ENCODE data around the gene RNASEH1.

Gene RNASEH1, protein sequence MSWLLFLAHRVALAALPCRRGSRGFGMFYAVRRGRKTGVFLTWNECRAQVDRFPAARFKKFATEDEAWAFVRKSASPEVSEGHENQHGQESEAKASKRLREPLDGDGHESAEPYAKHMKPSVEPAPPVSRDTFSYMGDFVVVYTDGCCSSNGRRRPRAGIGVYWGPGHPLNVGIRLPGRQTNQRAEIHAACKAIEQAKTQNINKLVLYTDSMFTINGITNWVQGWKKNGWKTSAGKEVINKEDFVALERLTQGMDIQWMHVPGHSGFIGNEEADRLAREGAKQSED

DNA sequence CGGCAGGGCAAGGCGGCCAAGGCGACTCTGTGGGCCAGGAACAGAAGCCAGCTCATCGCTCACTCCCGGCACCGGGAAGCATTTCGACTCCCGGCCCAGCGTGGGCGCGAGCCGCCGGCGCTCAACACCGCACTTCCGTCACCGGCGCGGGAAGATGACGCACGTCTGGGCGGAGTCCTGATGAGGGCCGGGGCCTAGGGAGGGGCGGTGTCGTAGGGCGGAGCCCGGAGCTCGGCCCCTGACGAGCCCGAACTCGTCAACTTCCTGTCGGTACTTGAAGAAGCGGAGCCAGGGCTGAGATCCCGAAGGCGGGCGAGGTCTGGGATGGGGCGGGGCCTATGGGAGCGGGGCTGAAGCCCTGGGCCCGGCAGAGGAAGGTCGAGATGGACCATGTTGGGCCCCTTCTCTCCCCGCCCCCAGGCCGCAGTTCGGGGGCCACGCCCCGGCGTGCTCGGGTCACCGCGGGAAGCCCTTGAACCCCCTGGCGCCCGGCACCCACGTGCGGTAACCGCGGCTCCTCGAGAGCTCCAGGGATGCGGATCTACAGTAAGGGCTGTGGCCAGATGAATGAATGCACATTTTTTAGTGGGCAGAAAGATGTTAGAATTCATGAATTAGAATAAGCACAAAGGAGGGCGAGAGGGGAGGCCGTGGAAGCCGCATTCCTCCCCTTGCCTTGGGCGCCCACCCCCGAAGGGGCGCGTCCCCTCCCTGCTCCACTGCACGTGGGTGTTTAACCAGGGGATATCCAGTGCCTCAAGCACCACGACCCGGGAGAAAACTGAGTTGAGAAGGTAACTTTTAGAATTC, at the start of gene RNASEH1:
TSS of gene RNASEH1 (minus strand) at position 129 of the 810 bp plus-strand sequence. CDS start at position 56, 73 bp downstream.
- peak; percentile 98 for DNase-seq

DNA sequence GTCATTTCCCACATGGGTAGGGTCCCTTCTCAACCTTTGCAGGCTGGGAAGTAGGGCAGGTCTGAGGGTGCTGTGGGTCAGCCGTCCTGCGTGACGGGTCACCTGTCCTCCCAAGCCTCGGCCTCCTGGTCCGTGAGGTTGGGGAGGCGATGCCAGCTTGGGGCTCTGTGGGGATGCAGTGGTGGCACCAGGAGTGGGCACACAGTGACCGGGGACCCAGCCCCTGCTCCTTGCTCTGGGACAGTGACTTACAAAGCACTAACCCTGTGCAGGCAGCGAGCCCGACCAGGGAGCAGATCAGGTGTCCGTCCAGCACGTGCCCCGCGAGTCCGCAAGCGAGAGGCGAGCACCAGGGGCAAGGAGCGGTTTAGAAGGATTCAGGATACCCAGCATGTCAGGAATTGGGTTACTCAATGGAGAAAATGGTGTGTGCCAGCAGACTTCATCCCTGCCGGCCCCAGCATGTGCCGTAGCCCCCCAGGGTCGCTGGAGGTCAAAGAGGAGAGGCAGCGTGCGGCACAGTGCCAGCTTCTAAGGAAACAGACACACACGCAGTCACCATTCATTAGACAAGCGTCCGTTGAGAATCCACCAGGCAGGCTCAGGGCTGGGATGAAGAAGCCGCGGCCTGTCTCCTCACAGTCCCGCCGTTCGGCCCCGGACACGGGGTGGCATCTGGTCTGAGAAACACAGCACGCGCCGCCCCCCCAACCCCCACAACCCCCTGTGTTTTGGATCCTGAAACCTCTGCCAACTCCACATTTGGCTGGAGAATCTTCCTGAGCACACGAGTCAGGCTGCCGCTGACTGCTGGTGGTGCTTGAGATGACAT, 48.5 kb upstream of the RNASEH1 start:
- no peak for DNase-seq

DNA sequence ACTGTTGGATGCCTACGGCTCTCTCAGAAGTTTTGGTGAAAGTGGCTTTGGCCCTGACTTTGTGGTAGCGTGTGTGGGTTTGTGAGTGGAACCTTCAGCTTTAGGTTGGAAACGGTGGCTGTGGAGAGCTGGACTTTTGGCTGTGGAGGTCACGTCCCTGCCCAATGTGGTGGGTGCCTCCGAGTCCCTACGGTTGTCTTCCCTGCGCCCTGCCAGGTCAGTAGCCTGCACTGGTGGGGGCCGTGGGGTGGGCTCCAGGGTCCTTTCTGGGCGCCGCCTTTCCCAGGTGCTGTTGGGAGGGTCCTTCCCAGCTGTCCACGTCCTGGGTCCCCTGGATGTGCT, 47.9 kb upstream of the RNASEH1 start:
- no peak for DNase-seq

- DNase-seq: peak; percentile 76
These were observed 47.1 kb upstream of the RNASEH1 start for GRCh38 chr2:3604991-3605961.

- no peak for DNase-seq
These were observed 46.2 kb upstream of the RNASEH1 start for GRCh38 chr2:3604207-3604877.

DNA sequence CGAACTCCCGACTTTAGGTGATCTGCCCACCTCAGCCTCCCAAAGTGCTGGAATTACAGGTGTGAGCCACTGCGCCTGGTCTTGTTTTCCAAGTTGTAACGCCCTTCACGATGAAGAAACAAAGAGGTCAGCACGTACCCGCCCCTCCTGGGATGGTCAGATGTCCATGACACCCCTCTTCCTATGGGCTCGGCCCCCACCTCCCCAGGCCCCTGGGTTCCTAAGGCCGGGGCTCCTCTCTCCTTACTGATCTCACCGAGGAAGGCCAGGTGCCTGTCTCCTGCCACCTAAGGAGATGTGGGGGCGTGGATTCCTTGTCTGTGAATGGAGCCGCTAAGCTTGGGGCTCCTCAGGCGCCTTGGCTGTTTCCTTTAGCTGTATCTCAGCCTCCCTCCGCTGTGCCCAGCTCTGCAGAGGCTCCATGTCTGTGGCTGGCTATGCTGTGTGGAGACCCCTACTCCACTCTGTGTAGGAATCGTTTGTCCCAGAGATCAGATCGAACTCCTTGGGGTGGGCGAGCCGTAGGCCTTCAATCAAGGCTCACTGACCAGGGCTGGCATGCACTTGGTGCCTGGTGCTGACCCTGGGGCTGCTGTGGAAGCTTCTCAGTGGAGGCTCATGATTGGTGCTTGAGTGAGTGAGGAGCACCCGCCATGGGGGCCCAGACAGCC, 45.5 kb upstream of the RNASEH1 start:
- DNase-seq: no peak

- DNase-seq: no peak
These were observed 44.6 kb upstream of the RNASEH1 start for GRCh38 chr2:3602553-3603339.

- no peak for DNase-seq
These were observed 43.6 kb upstream of the RNASEH1 start for GRCh38 chr2:3601561-3602271.

GRCh38 chr2:3600256-3600855, 42.2 kb upstream of the RNASEH1 start:
- no peak for DNase-seq

GRCh38 chr2:3598912-3599854, 41.0 kb upstream of the RNASEH1 start:
- DNase-seq: no peak

DNA sequence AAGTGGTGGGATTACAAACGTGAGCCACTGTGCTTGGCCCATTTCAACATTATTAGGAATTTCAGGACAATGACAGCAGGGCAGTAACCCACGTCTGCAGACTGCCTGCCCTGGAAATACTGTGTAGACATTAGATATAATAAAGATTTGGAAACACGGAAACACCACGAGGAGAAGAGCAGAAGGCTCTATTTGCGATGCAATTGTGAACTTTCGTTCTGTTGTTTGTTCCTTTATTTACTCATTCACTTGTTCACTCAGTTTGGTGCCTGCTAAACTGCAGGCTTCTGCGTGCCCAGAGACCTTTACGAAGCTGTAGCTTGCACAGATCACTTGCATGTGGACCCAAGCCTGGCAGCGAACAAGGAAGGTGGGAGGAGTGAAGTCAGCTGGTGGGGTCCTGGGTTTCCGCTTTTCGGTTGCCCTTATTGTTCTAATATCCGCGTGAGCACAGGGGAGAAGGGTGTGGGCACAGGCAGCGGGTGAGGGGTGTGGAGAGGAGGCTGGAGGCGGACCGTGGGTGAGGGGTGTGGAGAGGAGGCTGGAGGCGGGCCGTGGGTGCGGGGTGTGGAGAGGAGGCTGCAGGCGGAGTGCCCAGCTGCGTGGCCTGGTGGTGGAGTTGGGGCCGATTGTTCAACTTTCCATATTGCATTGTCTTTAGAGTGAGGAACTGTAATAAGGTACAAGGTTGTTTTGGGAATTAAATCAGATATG, 40.2 kb upstream of the RNASEH1 start:
- DNase-seq: no peak

DNA sequence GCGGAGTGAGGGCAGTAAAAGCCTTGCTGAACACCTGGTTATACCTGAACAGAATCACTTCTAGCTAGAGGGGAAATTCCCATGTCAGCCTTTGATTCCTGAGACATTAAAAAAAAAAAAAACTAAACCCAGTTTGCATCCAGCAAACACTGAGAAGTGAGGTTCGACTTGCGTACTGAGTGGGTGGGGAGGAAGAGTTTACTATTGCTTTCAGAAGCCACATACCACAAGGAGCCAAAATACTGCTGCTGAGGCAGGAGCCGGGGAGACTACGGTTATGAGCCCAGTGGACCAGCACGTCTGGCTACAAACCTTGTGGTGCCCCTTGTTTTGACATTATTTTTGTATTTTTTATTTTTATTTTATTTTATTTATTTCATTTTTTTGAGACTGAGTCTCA, 39.4 kb upstream of the RNASEH1 start:
- no peak for DNase-seq

DNA sequence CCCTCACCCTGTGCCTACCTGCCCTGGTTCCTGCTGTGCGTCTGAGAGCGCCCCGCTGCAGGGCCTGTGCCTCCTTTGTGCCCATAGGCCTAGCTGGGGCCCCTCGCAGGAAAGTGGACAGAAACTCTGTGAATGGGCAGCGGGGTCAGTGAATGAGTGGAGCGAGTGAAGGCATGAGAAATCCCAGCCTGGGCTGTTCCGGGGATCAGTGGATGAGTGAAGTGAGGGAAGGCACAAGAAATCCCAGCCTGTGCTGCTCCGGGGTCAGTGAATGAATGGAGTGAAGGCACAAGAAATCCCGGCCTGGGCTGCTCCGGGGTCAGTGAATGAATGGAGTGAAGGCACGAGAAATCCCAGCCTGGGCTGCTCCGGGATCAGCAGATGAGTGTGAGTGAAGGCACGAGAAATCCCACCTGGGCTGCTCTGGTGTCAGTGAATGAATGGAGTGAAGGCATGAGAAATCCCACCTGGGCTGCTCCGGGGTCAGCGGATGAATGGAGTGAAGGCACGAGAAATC, 38.8 kb upstream of the RNASEH1 start:
- DNase-seq: no peak

DNA sequence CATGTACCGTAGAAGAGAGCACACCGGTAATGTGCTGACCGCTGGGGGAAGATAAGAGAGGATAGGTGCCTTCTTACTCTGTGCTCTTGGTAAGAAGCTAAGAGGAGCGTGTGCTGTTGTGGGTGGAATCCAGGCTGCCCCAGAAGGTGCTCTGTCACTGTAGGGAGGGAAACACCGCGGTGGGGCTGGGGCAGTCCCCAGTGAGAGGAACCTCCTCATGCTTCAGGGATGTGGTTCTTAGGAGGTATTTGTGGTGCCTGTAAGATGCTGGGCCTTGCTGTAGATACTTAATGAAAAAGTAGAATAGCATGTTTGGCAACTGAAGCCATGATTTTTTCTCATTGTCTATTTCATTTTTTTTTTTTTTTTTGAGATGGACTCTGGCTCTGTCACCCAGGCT, 37.9 kb upstream of the RNASEH1 start:
- DNase-seq: no peak

- no peak for DNase-seq
These were observed 37.3 kb upstream of the RNASEH1 start for GRCh38 chr2:3595404-3595803.

DNA sequence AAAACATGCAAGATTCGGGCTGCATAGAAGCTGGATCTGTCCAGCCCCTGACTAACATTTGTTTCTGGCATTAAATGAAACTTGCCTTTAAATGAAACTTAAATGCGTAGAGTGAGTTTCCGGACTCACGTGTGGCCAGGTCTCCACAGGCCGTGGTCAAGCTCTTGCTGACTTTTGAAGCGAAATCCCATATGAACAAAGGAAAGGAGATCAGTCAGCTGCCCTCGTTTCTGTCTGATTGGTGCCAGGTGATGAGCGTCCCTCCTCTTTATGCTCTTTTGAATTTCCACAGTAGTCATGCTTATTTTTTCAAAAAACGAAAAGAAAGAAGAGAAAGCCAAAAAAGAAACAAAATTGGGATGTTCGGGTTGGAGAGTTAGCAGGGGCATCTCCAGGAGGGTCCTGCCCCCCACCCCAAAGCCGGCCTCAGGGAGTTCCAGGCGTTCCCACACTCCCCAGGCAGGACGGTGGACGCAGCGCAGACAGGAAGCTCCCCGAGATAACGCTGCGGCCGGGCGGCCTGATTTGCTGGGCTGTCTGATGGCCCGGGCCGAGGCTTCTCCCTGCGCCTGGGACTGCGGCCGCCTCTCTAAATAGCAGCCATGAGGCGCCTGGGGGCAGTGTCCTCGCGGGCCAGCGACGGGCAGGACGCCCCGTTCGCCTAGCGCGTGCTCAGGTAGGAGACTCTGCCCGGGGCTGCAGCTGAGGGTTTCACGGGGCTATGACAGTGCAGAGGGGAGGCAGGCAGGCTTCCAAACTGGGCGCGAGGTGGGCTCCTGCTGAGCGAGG, 36.6 kb upstream of the RNASEH1 start, which contains the start of gene COLEC11:
TSS of gene COLEC11 (plus strand) at position 620 of the 789 bp plus-strand sequence. CDS start 9,229 bp downstream, outside the sequence.
- DNase-seq: no peak
